Tracheal epithelial cell (primary cell): ENCODE data around the gene OTOP3. TPM values are rescaled to one million over a fixed set of nuclear protein-coding genes. Genes with fewer than 3 reads are reported as not detected.

Experiments used
- total RNA-seq: library from RNA; depleted of rRNA; stranded (reverse); fragments of >200 nt; gene quantifications from 2 replicates; pipeline ENCODE4 v1.2.1, GENCODE V29; 2014

Gene OTOP3
- not detected in 2 replicates for total RNA-seq

GRCh38 chr17:74935585-74936469 lies at the start of gene OTOP3:
Gene OTOP3, plus strand, starts transcription at chr17:74935898. Its CDS starts 24 bp downstream, at chr17:74935922.

GRCh38 chr17:74892974-74893911 lies 42.5 kb upstream of the OTOP3 start, which contains the start of gene FADS6:
Gene FADS6, minus strand, starts transcription at chr17:74893633. Its CDS starts 38 bp downstream, at chr17:74893595.

GRCh38 chr17:74922694-74923537 lies 12.8 kb upstream of the OTOP3 start, which contains the start of gene USH1G:
Gene USH1G, minus strand, starts transcription at chr17:74923255. Its CDS starts 182 bp downstream, at chr17:74923073.

DNA sequence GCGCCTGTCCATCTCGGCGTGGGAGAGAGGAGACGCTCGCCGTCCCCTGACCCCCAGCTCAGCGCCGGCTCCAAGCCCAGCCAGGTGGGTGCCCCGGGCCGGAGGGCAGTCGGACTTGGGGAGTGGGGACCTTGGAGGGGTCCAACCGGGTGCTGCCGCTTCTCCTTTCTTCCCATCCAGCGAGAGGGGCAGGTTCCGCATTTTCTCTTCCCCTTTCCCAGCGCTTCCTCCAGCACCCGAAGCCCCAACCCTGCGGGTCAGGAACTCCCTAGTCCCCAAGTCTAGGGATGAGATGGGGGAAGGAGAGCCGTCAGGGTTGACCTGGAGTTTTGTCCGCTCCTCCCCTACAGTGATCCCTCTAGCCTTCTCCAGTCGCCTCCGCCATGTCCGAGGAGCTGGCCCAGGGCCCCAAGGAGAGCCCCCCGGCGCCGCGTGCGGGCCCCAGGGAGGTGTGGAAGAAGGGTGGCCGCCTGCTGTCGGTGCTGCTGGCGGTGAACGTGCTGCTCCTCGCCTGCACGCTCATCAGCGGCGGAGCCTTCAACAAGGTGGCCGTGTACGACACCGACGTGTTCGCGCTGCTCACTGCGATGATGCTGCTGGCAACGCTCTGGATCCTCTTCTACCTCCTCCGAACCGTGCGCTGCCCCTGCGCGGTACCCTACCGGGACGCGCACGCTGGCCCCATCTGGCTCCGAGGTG lies 11.3 kb upstream of the OTOP3 start, which contains the start of gene OTOP2:
OTOP2 (plus strand) TSS at position 24 of the 699 bp plus-strand sequence; CDS start at position 384, 360 bp downstream.

GRCh38 chr17:74972107-74972972 lies 36.6 kb downstream of the OTOP3 start, which contains the start of gene HID1:
Gene HID1, minus strand, starts transcription at chr17:74972759. Its CDS starts 103 bp downstream, at chr17:74972656.

DNA sequence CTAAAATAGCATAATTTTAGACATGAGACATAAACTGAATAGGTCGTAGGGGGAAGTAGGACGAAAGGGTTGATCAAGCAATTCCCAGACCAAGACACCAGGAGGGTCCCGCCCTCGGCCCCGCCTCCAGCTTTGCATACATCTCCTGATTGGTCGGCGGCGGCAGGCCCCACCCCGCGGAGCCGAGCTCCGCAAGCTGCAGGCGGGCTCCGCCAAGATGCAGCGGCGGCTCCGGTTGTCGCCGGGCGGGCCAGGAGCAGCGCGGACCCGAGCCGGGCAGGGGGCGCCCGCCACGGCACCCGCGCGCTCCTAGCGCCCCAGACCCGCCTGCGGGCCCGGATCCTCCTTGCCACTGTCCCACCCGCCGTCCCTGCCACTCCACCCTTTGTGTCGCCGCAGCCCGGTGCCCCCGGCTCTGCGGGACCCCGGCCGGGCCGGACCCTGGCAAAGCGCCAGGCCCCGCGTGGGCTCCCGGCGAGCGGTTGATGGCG lies 51.8 kb downstream of the OTOP3 start, which contains the start of gene CDR2L:
CDR2L (plus strand) TSS at position 215 of the 491 bp plus-strand sequence. CDS start 412 bp downstream, outside the sequence.

Other genes with a start within 250 kb of the OTOP3 start
- not detected in 2 replicates for gene CD300LF, start 223.0 kb upstream of the OTOP3 start, total RNA-seq
- 0.48 and 0.64 TPM in 2 replicates for gene RAB37, start 198.6 kb upstream of the OTOP3 start, total RNA-seq
- gene NHERF1, start 187.3 kb upstream of the OTOP3 start, total RNA-seq: 39.5 and 88.5 TPM in 2 replicates
- gene NAT9, start 159.6 kb upstream of the OTOP3 start, total RNA-seq: 34.0 and 37.7 TPM in 2 replicates
- not detected in 2 replicates for gene GRIN2C, start 76.0 kb upstream of the OTOP3 start, total RNA-seq
- 32.0 and 43.7 TPM in 2 replicates for gene FDXR, start 62.9 kb upstream of the OTOP3 start, total RNA-seq
- 0.21 and 0.24 TPM in 2 replicates for gene FADS6, start 42.3 kb upstream of the OTOP3 start, total RNA-seq
- gene USH1G, start 12.6 kb upstream of the OTOP3 start, total RNA-seq: 1.3 and 1.9 TPM in 2 replicates
- gene OTOP2, start 11.6 kb upstream of the OTOP3 start, total RNA-seq: not detected in 2 replicates
- gene HID1, start 36.9 kb downstream of the OTOP3 start, total RNA-seq: 2.4 and 3.4 TPM in 2 replicates
- 8.5 and 23.4 TPM in 2 replicates for gene CDR2L, start 51.7 kb downstream of the OTOP3 start, total RNA-seq
- gene MRPL58, start 76.8 kb downstream of the OTOP3 start, total RNA-seq: 27.7 and 33.7 TPM in 2 replicates
- gene ATP5PD, start 111.1 kb downstream of the OTOP3 start, total RNA-seq: 266 and 320 TPM in 2 replicates
- gene KCTD2, start 111.3 kb downstream of the OTOP3 start, total RNA-seq: 8.7 and 10.4 TPM in 2 replicates
- 23.1 and 37.3 TPM in 2 replicates for gene SLC16A5, start 152.1 kb downstream of the OTOP3 start, total RNA-seq
- gene ARMC7, start 174.1 kb downstream of the OTOP3 start, total RNA-seq: 1.2 and 1.7 TPM in 2 replicates
- gene NT5C, start 195.8 kb downstream of the OTOP3 start, total RNA-seq: 67.5 and 73.3 TPM in 2 replicates
- gene JPT1, start 218.6 kb downstream of the OTOP3 start, total RNA-seq: 256 and 280 TPM in 2 replicates
- gene SUMO2, start 247.1 kb downstream of the OTOP3 start, total RNA-seq: 100 and 101 TPM in 2 replicates